ENCODE measurements around the gene MED27. TPM values are rescaled to one million over a fixed set of nuclear protein-coding genes. Genes with fewer than 3 reads are reported as not detected.
A peak's percentile ranks its signal among the peaks of the same experiment; 100 is the strongest.

MED27 gene
- total and polyA plus RNA-seq, 5 donors from 2014 or later: 28.7 to 58.5 (median 45.9) TPM

DNA sequence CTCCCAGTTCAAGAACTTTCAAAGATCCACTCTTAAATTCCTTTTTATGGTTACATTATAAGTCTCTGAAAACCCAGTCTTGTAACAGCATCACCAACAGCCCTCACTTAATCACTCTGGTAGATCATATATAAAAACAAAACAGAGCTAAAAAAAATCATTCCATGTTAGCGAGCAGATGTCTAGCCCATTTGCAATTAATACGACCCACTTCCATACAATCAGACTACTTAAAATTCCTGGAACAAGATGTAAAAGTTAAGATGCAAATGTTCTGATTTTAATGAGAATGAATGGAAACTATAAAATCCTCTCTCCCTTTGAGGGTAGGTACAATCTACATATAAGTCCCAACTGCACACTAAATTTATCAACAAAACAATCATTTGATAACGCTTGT, 167.0 kb downstream of the MED27 start:
- Mint-ChIP-seq H3K4me1 (peaks cover 0 to 15% (median 2%) of the 10 kb centered on the region in 4 donors), H3K27me3 (no peaks in the 10 kb centered on the region), H3K4me3 (no peak overlapping the region), H3K36me3 (peaks cover 24% of the 10 kb centered on the region), H3K9me3 (no peaks in the 10 kb centered on the region), H3K27ac (peak overlapping the region in 1 of 3 donors; percentile 2)
- ATAC-seq (ENCODE audit: low read depth in 2 of 2) (no peak), DNase-seq (no peak)
- H3K27me3 ChIP-seq (ENCODE audit: control insufficient read depth, insufficient read depth, low read length): no peaks in the 10 kb centered on the region
- H3K4me1 ChIP-seq (ENCODE audit: control insufficient read depth, insufficient read depth, low read length, poor library complexity, severe bottlenecking): no peaks in the 10 kb centered on the region
- no peaks in the 10 kb centered on the region for H3K9me3 ChIP-seq (ENCODE audit: control insufficient read depth in 2 of 2, low read length in 2 of 2)
- H3K27ac ChIP-seq (ENCODE audit: insufficient read depth, low read length, poor library complexity, severe bottlenecking): no peak overlapping the region
- no peaks in the 10 kb centered on the region for H3K36me3 ChIP-seq (ENCODE audit: control insufficient read depth, insufficient read depth, low read length)
- no peak overlapping the region for H3K4me3 ChIP-seq (ENCODE audit: low read depth, low read length)

DNA sequence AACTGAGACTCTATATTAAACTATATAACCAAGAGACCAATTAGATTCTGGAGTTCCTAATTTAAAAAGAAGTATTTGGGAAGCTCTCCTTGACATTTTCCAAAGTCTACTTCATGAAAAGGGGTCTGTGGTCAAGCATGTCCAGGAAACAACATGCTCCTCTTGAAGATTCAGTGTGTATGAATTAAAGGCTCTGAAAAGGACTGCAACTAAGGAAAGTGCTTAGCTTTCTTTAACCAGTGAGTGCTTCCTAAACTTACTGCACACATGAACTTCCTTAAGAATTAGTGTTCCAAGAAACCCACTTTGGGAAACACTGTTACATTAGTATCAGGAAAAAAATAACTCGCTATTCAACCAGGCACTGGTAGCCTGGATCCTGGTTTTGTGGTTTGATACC, 167.6 kb downstream of the MED27 start:
- no peaks in the 10 kb centered on the region for H3K9me3 ChIP-seq (ENCODE audit: control insufficient read depth in 2 of 2, low read length in 2 of 2)
- DNase-seq (no peak), ATAC-seq (ENCODE audit: low read depth in 2 of 2) (no peak)
- Mint-ChIP-seq H3K27me3 (no peaks in the 10 kb centered on the region), H3K9me3 (no peaks in the 10 kb centered on the region), H3K4me1 (peaks cover 0 to 15% (median under 1%) of the 10 kb centered on the region in 4 donors), H3K27ac (no peak overlapping the region), H3K36me3 (peaks cover 20% of the 10 kb centered on the region), H3K4me3 (no peak overlapping the region)
- no peaks in the 10 kb centered on the region for H3K27me3 ChIP-seq (ENCODE audit: control insufficient read depth, insufficient read depth, low read length)
- no peak overlapping the region for H3K27ac ChIP-seq (ENCODE audit: insufficient read depth, low read length, poor library complexity, severe bottlenecking)
- H3K36me3 ChIP-seq (ENCODE audit: control insufficient read depth, insufficient read depth, low read length): no peaks in the 10 kb centered on the region
- no peak overlapping the region for H3K4me3 ChIP-seq (ENCODE audit: low read depth, low read length)
- no peaks in the 10 kb centered on the region for H3K4me1 ChIP-seq (ENCODE audit: control insufficient read depth, insufficient read depth, low read length, poor library complexity, severe bottlenecking)

DNA sequence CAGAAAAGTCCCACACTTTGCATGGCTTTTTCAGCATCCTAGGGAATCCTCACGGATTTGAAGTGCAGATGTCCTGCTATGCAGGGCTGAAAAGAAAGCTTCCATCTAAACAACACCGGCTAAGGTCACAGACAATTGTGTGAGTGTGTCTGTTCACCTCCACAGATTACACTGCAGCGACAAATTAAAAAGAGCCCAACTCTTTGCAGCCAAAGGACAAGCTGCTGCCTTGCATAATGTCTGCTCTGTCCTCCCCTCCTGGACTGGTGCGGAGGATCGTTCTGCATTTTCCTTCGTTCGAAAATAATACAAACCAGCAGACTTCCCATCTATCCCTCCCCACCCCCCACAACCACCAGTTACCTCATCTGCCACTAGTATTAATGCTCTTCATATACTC, 169.1 kb downstream of the MED27 start:
- Mint-ChIP-seq H3K27ac (no peak overlapping the region), H3K27me3 (no peaks in the 10 kb centered on the region)

DNA sequence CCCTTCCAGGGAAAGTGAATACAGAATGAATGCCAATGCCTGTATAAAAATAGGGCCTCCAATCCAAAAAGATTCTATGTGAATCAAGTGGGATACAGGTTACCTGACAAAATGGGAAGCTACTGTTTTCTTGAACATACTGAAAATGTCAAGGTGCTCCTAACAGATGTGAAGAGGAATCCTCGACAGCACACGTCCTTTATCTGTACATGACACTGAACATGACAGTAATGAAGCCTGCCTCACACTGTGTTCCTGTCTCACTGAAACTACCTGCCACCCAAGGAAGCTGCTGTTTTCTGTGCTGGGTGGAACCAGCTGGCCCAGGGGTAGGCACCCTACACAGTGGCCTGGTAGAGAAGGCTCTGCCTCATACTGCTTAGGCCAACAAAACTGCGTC, 174.5 kb downstream of the MED27 start:
- no peak overlapping the region for H3K27ac Mint-ChIP-seq
- Histone ChIP-seq H3K27me3 (ENCODE audit: control insufficient read depth, insufficient read depth, low read length) (no peaks in the 10 kb centered on the region), H3K4me1 (ENCODE audit: control insufficient read depth, insufficient read depth, low read length, poor library complexity, severe bottlenecking) (no peaks in the 10 kb centered on the region), H3K4me3 (ENCODE audit: low read depth, low read length) (no peak overlapping the region), H3K9me3 (ENCODE audit: control insufficient read depth in 2 of 2, low read length in 2 of 2) (no peaks in the 10 kb centered on the region), H3K27ac (ENCODE audit: insufficient read depth, low read length, poor library complexity, severe bottlenecking) (no peak overlapping the region), H3K36me3 (ENCODE audit: control insufficient read depth, insufficient read depth, low read length) (no peaks in the 10 kb centered on the region)
- peaks cover 0 to 2% (median 0%) of the 10 kb centered on the region in 7 donors for H3K9me3 Mint-ChIP-seq
- H3K4me1 Mint-ChIP-seq: peaks cover 0 to 6% (median 3%) of the 10 kb centered on the region in 4 donors
- DNase-seq: no peak
- no peak overlapping the region for H3K4me3 Mint-ChIP-seq
- H3K27me3 Mint-ChIP-seq: no peaks in the 10 kb centered on the region
- no peak for ATAC-seq (ENCODE audit: low read depth in 2 of 2)
- H3K36me3 Mint-ChIP-seq: peaks cover 24% of the 10 kb centered on the region

More for the DNA sequence above, 169.1 kb downstream of the MED27 start:
- Mint-ChIP-seq H3K36me3 (peaks cover 27% of the 10 kb centered on the region), H3K9me3 (no peaks in the 10 kb centered on the region), H3K4me1 (peaks cover 0 to 18% (median 1%) of the 10 kb centered on the region in 4 donors), H3K4me3 (no peak overlapping the region)
- H3K36me3 ChIP-seq (ENCODE audit: control insufficient read depth, insufficient read depth, low read length): no peaks in the 10 kb centered on the region
- no peaks in the 10 kb centered on the region for H3K27me3 ChIP-seq (ENCODE audit: control insufficient read depth, insufficient read depth, low read length)
- no peaks in the 10 kb centered on the region for H3K9me3 ChIP-seq (ENCODE audit: control insufficient read depth in 2 of 2, low read length in 2 of 2)
- H3K4me1 ChIP-seq (ENCODE audit: control insufficient read depth, insufficient read depth, low read length, poor library complexity, severe bottlenecking): no peaks in the 10 kb centered on the region
- DNase-seq (no peak), ATAC-seq (ENCODE audit: low read depth in 2 of 2) (no peak)
- no peak overlapping the region for H3K4me3 ChIP-seq (ENCODE audit: low read depth, low read length)
- H3K27ac ChIP-seq (ENCODE audit: insufficient read depth, low read length, poor library complexity, severe bottlenecking): no peak overlapping the region

DNA sequence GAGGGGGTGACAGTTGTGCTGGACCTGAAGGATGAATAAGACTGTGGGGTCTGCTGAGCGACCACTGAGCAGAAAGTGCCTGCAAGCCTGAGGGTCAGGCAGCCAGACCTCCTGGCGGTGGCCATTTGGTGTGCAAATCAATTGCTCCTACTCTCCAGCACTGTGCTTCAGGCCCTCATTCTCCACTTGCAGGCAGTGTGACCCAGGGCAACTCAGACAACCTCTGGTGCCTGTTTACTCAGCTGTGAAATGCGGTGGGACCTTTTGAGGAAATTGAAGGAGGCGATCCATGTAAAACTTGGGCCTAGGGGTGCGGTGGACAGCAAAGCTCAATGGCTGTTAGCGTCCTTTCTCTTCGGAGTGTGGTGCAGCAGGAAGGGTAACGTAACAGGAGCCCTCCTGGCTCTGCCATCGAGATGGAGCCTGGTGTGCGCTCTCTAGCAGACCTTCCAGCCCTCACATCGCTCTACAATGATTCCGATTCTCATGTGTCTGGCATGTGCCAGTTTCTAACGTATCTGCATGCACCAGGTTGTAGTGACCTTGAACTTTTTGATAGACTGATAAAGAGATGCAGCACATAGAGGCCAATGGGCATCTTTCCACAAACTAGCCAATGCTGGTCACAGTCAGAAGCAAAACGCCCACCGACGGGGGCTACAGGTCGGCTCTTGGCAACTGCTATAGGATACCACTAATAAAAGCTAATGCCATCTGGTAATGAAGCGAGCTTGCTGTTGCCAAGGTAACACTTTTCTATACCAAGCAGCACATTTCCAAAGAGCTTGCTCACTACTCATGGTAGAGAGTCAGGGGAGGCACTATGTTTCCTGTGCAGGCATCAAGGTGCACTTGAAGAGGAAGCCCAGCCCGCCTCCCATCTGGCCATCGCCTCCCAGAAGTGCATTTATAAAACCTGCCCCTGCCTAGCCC, 180.1 kb downstream of the MED27 start:
- Mint-ChIP-seq H3K4me3 (no peak overlapping the region), H3K27me3 (no peaks in the 10 kb centered on the region)
- ATAC-seq (ENCODE audit: low read depth in 2 of 2): no peak

DNA sequence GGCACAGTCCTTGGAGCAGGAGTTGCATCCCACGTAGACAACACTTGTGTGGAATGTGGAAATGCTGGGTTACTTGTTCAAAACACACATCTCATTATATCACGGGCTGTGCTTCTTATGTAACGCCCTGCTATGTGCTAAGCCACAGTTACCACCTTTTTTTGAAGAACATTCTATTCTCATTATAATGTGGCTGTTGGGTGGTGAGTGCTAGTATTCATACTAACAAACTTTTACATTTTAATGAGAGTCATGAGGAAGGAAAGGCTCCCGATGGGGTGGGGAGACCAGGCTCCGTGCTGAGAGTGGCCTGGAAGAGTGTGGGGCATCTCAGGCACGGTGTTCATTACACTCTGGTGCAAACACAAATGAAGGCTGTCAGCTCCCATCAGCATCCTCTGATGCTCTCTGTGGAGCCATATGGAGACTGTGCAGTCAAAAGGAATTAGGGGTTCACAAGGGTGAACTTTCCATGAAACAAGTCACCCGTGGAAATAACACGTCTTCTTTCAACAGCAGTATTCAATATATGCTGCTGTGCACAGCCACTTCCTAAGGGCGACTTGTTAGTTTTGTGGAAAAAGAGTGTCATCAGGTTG, 186.7 kb downstream of the MED27 start:
- H3K9me3 ChIP-seq (ENCODE audit: control insufficient read depth in 2 of 2, low read length in 2 of 2): no peaks in the 10 kb centered on the region
- H3K27me3 ChIP-seq (ENCODE audit: control insufficient read depth, insufficient read depth, low read length): no peaks in the 10 kb centered on the region
- ATAC-seq (ENCODE audit: low read depth in 2 of 2) (no peak), DNase-seq (no peak)
- no peaks in the 10 kb centered on the region for H3K27me3 Mint-ChIP-seq
- H3K4me3 ChIP-seq (ENCODE audit: low read depth, low read length): no peak overlapping the region
- H3K36me3 Mint-ChIP-seq: peaks cover 45% of the 10 kb centered on the region
- no peaks in the 10 kb centered on the region for H3K4me1 ChIP-seq (ENCODE audit: control insufficient read depth, insufficient read depth, low read length, poor library complexity, severe bottlenecking)
- H3K36me3 ChIP-seq (ENCODE audit: control insufficient read depth, insufficient read depth, low read length): peaks cover 23% of the 10 kb centered on the region
- no peak overlapping the region for H3K27ac Mint-ChIP-seq
- H3K4me1 Mint-ChIP-seq: peaks cover 0 to 4% (median 0%) of the 10 kb centered on the region in 4 donors
- H3K27ac ChIP-seq (ENCODE audit: insufficient read depth, low read length, poor library complexity, severe bottlenecking): no peak overlapping the region
- no peak overlapping the region for H3K4me3 Mint-ChIP-seq
- no peaks in the 10 kb centered on the region for H3K9me3 Mint-ChIP-seq

More for the DNA sequence above, 180.1 kb downstream of the MED27 start:
- Mint-ChIP-seq H3K9me3 (no peaks in the 10 kb centered on the region), H3K27ac (no peak overlapping the region), H3K36me3 (peaks cover 16% of the 10 kb centered on the region), H3K4me1 (peaks cover 0 to 3% (median 0%) of the 10 kb centered on the region in 4 donors)
- no peaks in the 10 kb centered on the region for H3K9me3 ChIP-seq (ENCODE audit: control insufficient read depth in 2 of 2, low read length in 2 of 2)
- H3K4me1 ChIP-seq (ENCODE audit: control insufficient read depth, insufficient read depth, low read length, poor library complexity, severe bottlenecking): no peaks in the 10 kb centered on the region
- no peak overlapping the region for H3K27ac ChIP-seq (ENCODE audit: insufficient read depth, low read length, poor library complexity, severe bottlenecking)
- H3K36me3 ChIP-seq (ENCODE audit: control insufficient read depth, insufficient read depth, low read length): no peaks in the 10 kb centered on the region
- H3K27me3 ChIP-seq (ENCODE audit: control insufficient read depth, insufficient read depth, low read length): no peaks in the 10 kb centered on the region
- H3K4me3 ChIP-seq (ENCODE audit: low read depth, low read length): no peak overlapping the region
- DNase-seq: no peak

DNA sequence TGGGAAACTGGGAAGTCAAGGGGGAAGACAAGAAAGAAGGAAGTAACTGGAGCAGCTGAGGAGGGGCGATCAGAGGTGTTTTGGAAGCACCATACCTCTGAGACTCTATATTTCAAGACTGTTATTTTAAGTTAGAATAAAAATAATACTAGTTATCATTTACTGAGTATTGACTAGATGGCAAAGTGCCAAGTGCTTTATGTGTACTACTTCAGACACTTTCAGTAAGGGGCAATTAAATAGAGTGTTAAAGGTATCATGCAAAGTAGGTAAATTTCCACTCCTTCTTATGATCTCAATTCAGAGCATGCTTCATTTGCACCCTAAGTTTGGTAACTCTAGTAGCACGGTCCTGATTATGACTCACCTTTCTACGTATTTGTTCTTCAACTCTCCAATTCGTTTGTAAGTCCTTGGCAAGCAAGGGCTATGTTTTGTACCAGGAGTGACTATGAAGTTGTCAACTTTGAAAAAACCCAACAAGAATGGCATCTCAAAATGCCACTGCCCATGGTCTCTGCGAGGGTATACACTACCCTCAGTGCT, 187.4 kb downstream of the MED27 start:
- H3K4me1 ChIP-seq (ENCODE audit: control insufficient read depth, insufficient read depth, low read length, poor library complexity, severe bottlenecking): no peaks in the 10 kb centered on the region
- H3K36me3 ChIP-seq (ENCODE audit: control insufficient read depth, insufficient read depth, low read length): peaks cover 28% of the 10 kb centered on the region
- no peaks in the 10 kb centered on the region for H3K27me3 Mint-ChIP-seq
- ATAC-seq (ENCODE audit: low read depth in 2 of 2) (no peak), DNase-seq (no peak)
- H3K9me3 ChIP-seq (ENCODE audit: control insufficient read depth in 2 of 2, low read length in 2 of 2): no peaks in the 10 kb centered on the region
- no peak overlapping the region for H3K27ac Mint-ChIP-seq
- H3K27ac ChIP-seq (ENCODE audit: insufficient read depth, low read length, poor library complexity, severe bottlenecking): no peak overlapping the region
- H3K9me3 Mint-ChIP-seq: no peaks in the 10 kb centered on the region
- peaks cover 50% of the 10 kb centered on the region for H3K36me3 Mint-ChIP-seq
- no peak overlapping the region for H3K4me3 Mint-ChIP-seq
- no peak overlapping the region for H3K4me3 ChIP-seq (ENCODE audit: low read depth, low read length)
- no peaks in the 10 kb centered on the region for H3K27me3 ChIP-seq (ENCODE audit: control insufficient read depth, insufficient read depth, low read length)
- peaks cover 0 to 4% (median 0%) of the 10 kb centered on the region in 4 donors for H3K4me1 Mint-ChIP-seq

Measured in CD4-positive, CD25-positive, alpha-beta regulatory T cell (primary cell).